ENCODE results near the gene PIK3C3.

DNA sequence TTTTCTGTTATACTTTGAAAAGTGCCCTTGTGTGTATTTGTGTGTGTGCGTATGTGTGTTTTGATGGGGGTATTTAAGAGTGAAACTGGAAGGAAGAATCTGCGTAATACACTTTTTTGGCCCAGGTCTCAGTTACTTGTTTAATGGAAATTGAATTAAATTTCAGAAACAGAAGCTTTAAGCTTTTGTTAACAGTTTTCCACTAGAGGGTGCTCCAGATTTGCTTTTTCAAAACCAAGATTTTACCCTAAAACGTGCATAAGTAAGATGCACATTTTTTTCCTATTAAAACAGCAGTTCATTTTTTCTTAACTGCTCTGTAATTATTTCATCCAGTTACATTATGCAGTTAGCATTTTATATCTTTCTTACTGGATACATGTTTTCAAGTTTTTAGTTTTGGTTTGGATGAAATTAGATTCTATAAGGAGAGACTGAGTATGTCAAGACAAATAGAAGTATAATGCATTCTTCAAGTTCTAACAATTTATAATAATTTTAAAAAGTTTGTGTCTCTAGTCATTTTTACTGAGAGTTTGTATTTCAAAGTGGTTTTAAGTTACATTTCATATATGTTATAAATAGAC lies 97.2 kb downstream of the PIK3C3 start:
- TF ChIP-seq, protein P1, sequence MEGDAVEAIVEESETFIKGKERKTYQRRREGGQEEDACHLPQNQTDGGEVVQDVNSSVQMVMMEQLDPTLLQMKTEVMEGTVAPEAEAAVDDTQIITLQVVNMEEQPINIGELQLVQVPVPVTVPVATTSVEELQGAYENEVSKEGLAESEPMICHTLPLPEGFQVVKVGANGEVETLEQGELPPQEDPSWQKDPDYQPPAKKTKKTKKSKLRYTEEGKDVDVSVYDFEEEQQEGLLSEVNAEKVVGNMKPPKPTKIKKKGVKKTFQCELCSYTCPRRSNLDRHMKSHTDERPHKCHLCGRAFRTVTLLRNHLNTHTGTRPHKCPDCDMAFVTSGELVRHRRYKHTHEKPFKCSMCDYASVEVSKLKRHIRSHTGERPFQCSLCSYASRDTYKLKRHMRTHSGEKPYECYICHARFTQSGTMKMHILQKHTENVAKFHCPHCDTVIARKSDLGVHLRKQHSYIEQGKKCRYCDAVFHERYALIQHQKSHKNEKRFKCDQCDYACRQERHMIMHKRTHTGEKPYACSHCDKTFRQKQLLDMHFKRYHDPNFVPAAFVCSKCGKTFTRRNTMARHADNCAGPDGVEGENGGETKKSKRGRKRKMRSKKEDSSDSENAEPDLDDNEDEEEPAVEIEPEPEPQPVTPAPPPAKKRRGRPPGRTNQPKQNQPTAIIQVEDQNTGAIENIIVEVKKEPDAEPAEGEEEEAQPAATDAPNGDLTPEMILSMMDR (IDR thresholded peaks at IDR 0.05; ENCODE audit: insufficient read depth, low read length, poor library complexity, severe bottlenecking) = peak; percentile 53
- no peak for TF ChIP-seq EZH2phosphoT487 (conservative IDR thresholded peaks at IDR 0.05; ENCODE audit: low read length)
